Measurements from ENCODE around the gene DNAH8.

GRCh38 chr6:38985839-38986238 lies 270.7 kb downstream of the DNAH8 start:
- TF ChIP-seq EZH2 (IDR thresholded peaks at IDR 0.05) = no peak
- no peak for TF ChIP-seq RAD21 (IDR thresholded peaks at IDR 0.05; ENCODE audit: low read depth)
- TF ChIP-seq, protein P1, sequence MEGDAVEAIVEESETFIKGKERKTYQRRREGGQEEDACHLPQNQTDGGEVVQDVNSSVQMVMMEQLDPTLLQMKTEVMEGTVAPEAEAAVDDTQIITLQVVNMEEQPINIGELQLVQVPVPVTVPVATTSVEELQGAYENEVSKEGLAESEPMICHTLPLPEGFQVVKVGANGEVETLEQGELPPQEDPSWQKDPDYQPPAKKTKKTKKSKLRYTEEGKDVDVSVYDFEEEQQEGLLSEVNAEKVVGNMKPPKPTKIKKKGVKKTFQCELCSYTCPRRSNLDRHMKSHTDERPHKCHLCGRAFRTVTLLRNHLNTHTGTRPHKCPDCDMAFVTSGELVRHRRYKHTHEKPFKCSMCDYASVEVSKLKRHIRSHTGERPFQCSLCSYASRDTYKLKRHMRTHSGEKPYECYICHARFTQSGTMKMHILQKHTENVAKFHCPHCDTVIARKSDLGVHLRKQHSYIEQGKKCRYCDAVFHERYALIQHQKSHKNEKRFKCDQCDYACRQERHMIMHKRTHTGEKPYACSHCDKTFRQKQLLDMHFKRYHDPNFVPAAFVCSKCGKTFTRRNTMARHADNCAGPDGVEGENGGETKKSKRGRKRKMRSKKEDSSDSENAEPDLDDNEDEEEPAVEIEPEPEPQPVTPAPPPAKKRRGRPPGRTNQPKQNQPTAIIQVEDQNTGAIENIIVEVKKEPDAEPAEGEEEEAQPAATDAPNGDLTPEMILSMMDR (IDR thresholded peaks at IDR 0.05 in 2 of 3, conservative IDR thresholded peaks at IDR 0.05 in 1 of 3; ENCODE audit: borderline replicate concordance in 1 of 3, insufficient read depth in 1 of 3, low read depth in 2 of 3, low read length in 2 of 3) = no peak
- no peak for TF ChIP-seq POLR2A (IDR thresholded peaks at IDR 0.05; ENCODE audit: borderline replicate concordance, extremely low read depth, insufficient read depth, insufficient read length)
- TF ChIP-seq POLR2AphosphoS5 (IDR thresholded peaks at IDR 0.05; ENCODE audit: low read depth, low read length) = no peak
- no peak for TF ChIP-seq SIN3A (IDR thresholded peaks at IDR 0.05; ENCODE audit: low read depth)
- TF ChIP-seq REST (IDR thresholded peaks at IDR 0.05; ENCODE audit: low read depth) = no peak
- no peak for TF ChIP-seq EGR1 (IDR thresholded peaks at IDR 0.05; ENCODE audit: low read depth)
- no peak for TF ChIP-seq ZNF274 (IDR thresholded peaks at IDR 0.05; ENCODE audit: low read depth, low read length)
- TF ChIP-seq, protein P2, sequence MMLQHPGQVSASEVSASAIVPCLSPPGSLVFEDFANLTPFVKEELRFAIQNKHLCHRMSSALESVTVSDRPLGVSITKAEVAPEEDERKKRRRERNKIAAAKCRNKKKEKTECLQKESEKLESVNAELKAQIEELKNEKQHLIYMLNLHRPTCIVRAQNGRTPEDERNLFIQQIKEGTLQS (IDR thresholded peaks at IDR 0.05) = no peak
- TF ChIP-seq, protein P3, sequence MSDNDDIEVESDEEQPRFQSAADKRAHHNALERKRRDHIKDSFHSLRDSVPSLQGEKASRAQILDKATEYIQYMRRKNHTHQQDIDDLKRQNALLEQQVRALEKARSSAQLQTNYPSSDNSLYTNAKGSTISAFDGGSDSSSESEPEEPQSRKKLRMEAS (IDR thresholded peaks at IDR 0.05) = no peak
- TF ChIP-seq JUND (IDR thresholded peaks at IDR 0.05) = no peak
- TF ChIP-seq EZH2phosphoT487 (IDR thresholded peaks at IDR 0.05; ENCODE audit: borderline replicate concordance) = no peak
- TF ChIP-seq ZBTB33 (IDR thresholded peaks at IDR 0.05; ENCODE audit: extremely low read depth, insufficient replicate concordance, low read length) = no peak
